C4-2B (cell line): ENCODE data around the gene DEAF1.

ENCODE experiments used
- CTCF ChIP-seq: fragments of 450-650 bp; conservative IDR thresholded peaks from 2 replicates; pipeline ENCODE4 v1.5.1; 2017; ENCODE audit warnings: mild to moderate bottlenecking
- ZFX ChIP-seq: fragments of 450-650 bp; IDR thresholded peaks from 2 replicates; pipeline ENCODE4 v1.6.1; 2017

DNA sequence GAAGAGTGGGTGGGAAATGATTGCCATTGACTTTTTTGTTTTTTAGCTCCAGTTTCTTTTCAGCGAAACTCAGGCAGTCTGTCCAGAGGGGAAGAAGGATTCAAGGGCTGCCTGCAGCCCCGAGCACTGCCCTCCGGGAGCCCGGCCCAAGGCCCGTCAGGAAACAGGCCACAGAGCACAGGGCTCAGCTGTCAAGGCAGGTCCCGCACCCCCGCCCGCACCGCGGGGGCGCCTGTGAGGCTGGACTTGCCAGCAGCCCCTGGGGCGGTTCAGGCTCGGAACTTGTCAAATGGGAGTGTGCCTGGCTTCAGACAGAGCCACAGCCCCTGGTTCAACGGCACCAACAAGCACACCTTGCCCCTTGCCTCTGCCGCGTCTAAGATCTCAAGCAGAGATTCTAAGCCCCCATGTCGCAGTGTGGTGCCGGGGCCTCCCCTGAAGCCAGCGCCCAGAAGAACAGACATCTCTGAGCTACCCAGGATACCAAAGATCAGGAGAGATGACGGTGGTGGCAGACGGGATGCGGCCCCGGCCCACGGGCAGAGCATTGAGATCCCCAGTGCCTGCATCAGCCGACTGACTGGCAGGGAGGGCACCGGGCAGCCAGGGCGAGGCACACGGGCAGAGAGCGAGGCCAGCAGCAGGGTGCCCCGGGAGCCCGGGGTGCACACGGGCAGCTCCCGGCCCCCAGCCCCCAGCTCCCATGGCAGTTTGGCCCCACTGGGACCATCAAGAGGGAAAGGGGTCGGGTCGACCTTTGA lies 87.8 kb downstream of the DEAF1 start:
- TF ChIP-seq CTCF = no peak
- no peak for TF ChIP-seq ZFX
